Right atrium auricular region (tissue), 2 donors: ENCODE data around the gene ALDH3A1. TPM values are rescaled to one million over a fixed set of nuclear protein-coding genes. Genes with fewer than 3 reads are reported as not detected.

Source experiments
- DNase-seq: peaks from one replicate; pipeline ENCODE4 v3.0.0-alpha.2; 2019; ENCODE audit warnings: low spot score
- H3K27ac ChIP-seq, 2 donors: fragments of 200-600 bp; sonication (generic); 1 replicate in 1 of 2; 2 replicates in 1 of 2; pipeline ENCODE4 v1.5.1; 2016 to 2019
- H3K27me3 ChIP-seq, 2 donors: fragments of 200-600 bp; sonication (generic); one replicate each; pipeline versions ENCODE4 v1.5.1 to v1.6.0; 2017 to 2019
- H3K36me3 ChIP-seq: fragments of 200-600 bp; sonication (generic); one replicate; pipeline ENCODE4 v1.5.1; 2016
- H3K4me1 ChIP-seq, 2 donors: fragments of 200-600 bp; sonication (generic); one replicate each; pipeline versions ENCODE4 v1.5.1 to v1.6.0; 2017 to 2019
- H3K4me3 ChIP-seq, 2 donors: fragments of 200-600 bp; sonication (generic); 1 replicate in 1 of 2; 2 replicates in 1 of 2; pipeline ENCODE4 v1.5.1; 2017 to 2019; ENCODE audit warnings: mild to moderate bottlenecking in 1 of 2, moderate library complexity in 1 of 2
- H3K9me3 ChIP-seq, 2 donors: fragments of 200-600 bp; sonication (generic); one replicate each; pipeline ENCODE4 v1.5.1; 2019
- total RNA-seq, 2 donors: library from RNA; depleted of rRNA; stranded (reverse); fragments of >200 nt; gene quantifications; one replicate each; pipeline ENCODE4 v1.1.0, GENCODE V29; 2016
- TF ChIP-seq, protein P1 (sequence below), 2 donors: fragments of 200-600 bp; sonication (generic); IDR thresholded peaks; one replicate each; pipeline ENCODE4 v1.5.1; 2019; ENCODE audit warnings: antibody characterized with exemption in 2 of 2

The ALDH3A1 gene
- total RNA-seq, 2 donors from 2014 or later = 0.22 to 1.8 TPM

DNA sequence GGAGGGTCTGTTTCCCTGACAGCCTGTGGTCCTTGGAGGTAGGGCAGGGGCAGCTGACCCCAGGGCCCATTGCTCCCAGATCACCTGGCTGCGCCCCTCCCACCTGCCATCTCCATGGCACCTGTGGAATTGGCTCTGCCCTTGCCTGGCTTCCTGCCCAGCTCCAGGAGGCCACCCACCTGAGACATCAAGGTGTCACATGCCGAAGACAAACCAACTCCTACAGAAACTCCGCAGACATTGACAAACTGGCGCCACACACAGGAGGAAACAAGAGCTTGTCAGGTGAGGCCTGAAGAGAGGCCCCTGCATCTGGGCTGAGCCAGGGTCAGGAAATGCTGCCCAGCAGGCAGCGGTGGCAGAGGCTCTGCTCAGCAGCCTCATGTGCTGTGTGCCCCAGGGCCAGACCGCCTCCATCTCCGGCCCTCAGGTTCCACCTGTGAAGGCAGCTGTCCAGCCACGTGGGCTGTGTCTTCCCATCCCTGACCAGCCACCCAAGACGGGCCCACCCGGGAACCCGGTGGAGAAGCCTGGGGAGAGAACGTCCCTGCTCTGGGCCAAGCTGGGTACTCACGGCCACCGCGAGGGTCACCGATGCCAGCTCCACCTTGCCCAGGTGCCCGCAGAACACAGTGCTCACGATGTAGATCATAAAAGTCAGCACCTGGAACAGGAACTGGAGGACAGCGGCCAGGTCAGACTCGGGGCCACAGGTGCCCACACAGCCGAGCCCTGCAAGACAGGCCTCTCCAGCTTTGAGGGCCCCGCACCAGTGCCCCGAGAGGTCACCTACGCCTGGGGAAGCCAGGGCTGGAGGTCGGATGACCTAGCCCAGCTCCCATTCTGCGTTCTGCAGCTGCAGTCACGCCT, 33.3 kb downstream of the ALDH3A1 start:
- Histone ChIP-seq H3K36me3 (no peaks in the 10 kb centered on the region), H3K4me1 (no peaks in the 10 kb centered on the region), H3K27ac (no peak overlapping the region), H3K27me3 (no peaks in the 10 kb centered on the region), H3K9me3 (no peaks in the 10 kb centered on the region), H3K4me3 (no peak overlapping the region)
- no peak for DNase-seq
- TF ChIP-seq, protein P1, sequence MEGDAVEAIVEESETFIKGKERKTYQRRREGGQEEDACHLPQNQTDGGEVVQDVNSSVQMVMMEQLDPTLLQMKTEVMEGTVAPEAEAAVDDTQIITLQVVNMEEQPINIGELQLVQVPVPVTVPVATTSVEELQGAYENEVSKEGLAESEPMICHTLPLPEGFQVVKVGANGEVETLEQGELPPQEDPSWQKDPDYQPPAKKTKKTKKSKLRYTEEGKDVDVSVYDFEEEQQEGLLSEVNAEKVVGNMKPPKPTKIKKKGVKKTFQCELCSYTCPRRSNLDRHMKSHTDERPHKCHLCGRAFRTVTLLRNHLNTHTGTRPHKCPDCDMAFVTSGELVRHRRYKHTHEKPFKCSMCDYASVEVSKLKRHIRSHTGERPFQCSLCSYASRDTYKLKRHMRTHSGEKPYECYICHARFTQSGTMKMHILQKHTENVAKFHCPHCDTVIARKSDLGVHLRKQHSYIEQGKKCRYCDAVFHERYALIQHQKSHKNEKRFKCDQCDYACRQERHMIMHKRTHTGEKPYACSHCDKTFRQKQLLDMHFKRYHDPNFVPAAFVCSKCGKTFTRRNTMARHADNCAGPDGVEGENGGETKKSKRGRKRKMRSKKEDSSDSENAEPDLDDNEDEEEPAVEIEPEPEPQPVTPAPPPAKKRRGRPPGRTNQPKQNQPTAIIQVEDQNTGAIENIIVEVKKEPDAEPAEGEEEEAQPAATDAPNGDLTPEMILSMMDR (IDR thresholded peaks at IDR 0.05) = no peak

DNA sequence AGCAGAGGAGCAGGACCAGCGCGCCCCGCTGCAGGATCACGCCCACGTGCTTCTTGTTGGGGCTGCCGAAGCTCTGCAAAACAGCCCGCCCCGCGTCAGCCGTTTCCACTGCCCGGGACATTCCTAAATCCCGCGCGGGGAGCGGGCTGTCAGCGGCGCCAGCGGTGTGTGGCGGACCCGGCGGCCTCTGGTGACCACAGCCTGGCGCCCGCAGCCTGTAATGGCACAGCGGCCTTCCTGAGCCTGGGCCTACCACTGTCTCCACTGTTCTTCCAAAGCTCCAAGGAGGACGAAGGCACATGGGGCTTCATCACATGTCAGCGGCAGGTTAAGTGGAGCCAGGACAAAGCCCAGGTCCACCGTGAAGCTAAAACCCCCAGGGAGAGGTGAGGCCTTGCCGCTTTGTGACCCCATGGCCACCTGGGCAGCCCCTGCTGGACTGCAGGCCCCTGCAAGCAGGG, 34.2 kb downstream of the ALDH3A1 start:
- no peak overlapping the region for H3K27ac ChIP-seq
- no peaks in the 10 kb centered on the region for H3K27me3 ChIP-seq
- H3K4me1 ChIP-seq = no peaks in the 10 kb centered on the region
- TF ChIP-seq, protein P1 (IDR thresholded peaks at IDR 0.05) = no peak
- no peaks in the 10 kb centered on the region for H3K9me3 ChIP-seq
- no peaks in the 10 kb centered on the region for H3K36me3 ChIP-seq
- no peak for DNase-seq
- no peak overlapping the region for H3K4me3 ChIP-seq

DNA sequence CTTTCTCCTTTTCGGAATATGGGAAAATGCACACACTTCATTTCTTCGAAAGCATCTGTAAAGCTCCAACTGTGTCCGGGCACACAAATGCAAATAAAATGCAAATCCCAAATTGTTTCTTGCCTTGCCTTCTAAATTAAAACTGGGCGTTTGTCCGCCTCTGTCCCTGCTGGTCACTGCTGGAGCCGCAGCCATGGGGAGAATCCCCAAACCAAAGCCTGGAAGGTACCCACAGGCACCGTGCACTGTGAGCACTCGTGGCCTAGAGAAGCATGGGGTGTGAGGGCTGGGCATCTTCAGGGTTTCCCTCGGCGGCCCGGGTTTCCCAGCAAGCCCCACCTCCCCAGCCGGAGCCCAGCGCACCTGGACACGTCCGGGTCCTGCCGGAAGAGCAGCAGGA, 34.6 kb downstream of the ALDH3A1 start:
- Histone ChIP-seq H3K4me1 (no peaks in the 10 kb centered on the region), H3K9me3 (no peaks in the 10 kb centered on the region), H3K4me3 (no peak overlapping the region), H3K27ac (no peak overlapping the region), H3K27me3 (no peaks in the 10 kb centered on the region), H3K36me3 (no peaks in the 10 kb centered on the region)
- DNase-seq = no peak
- TF ChIP-seq, protein P1 (IDR thresholded peaks at IDR 0.05) = no peak

DNA sequence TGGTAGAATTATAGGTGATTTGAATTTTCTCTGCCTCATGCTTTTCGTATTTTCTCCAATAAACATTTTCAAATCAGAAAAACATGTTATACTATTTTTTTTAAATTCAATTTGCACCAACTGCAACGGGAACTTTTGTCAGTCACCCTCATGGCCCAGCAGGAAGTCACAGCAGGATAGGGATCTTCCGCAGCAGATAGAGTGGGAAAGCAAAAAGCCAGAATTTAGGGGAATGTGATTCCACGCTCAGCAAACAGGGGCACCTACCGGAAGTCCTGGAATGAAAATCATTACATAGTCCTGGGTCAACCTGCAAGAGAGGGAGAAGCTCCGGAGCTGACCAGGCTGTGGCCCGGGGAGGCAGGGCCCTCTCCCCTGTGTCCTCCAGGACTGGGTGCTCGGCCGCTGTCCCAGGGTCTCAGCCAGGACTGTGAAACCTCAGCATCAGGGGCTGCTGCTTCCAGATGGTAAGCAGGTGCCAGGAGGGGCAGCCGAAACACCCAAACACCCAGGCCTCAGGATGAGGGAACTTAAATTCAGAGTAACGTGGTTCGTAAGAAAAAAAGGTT, 35.6 kb downstream of the ALDH3A1 start:
- TF ChIP-seq, protein P1 (IDR thresholded peaks at IDR 0.05) = no peak
- Histone ChIP-seq H3K36me3 (no peaks in the 10 kb centered on the region), H3K4me3 (no peak overlapping the region), H3K27ac (no peak overlapping the region), H3K27me3 (no peaks in the 10 kb centered on the region), H3K4me1 (no peaks in the 10 kb centered on the region), H3K9me3 (no peaks in the 10 kb centered on the region)
- no peak for DNase-seq

DNA sequence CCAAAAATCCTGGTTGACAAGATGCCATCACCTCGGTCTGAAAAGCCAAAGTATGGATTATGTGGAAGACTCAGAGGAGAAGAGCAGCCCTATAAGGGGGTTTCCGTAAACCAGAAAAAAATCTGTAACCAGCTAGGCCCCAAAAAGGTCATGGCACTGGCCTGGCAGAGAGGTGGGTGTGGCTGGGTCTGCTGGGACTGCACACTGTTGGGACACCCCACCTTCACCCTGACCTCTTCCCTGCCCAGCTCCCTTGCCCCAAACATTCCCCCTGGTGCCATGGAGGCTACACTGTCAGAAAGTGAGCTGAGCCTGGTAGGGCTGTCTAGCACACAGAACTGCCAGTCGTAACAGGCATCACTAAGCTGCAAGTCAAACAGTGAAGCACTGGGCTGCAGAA, 38.3 kb downstream of the ALDH3A1 start:
- no peaks in the 10 kb centered on the region for H3K27me3 ChIP-seq
- H3K4me3 ChIP-seq = no peak overlapping the region
- peak; percentile 13 for DNase-seq
- H3K27ac ChIP-seq = no peak overlapping the region
- no peaks in the 10 kb centered on the region for H3K4me1 ChIP-seq
- no peaks in the 10 kb centered on the region for H3K36me3 ChIP-seq
- TF ChIP-seq, protein P1 (IDR thresholded peaks at IDR 0.05) = no peak
- no peaks in the 10 kb centered on the region for H3K9me3 ChIP-seq
